ENCODE measurements around the gene DDX3X. TPM values are rescaled to one million over a fixed set of nuclear protein-coding genes. Genes with fewer than 3 reads are reported as not detected.
"Not testable (repeated sequence)": the region's sequence is repeated elsewhere in the genome, so short reads cannot be mapped to it uniquely, and the experiment has no call there.

The DDX3X gene
- total RNA-seq (2014; rRNA removed; shearing (Covaris generic)): 181 and 219 TPM in 2 replicates

DNA sequence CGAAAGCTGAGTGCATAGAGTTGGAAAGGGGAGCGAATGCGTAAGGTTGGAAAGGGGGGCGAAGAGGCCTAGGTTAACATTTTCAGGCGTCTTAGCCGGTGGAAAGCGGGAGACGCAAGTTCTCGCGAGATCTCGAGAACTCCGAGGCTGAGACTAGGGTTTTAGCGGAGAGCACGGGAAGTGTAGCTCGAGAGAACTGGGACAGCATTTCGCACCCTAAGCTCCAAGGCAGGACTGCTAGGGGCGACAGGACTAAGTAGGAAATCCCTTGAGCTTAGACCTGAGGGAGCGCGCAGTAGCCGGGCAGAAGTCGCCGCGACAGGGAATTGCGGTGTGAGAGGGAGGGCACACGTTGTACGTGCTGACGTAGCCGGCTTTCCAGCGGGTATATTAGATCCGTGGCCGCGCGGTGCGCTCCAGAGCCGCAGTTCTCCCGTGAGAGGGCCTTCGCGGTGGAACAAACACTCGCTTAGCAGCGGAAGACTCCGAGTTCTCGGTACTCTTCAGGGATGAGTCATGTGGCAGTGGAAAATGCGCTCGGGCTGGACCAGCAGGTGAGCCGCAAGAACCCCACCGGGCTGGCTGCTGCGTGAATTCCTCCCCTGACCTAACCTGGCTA lies at the start of gene DDX3X:
Gene DDX3X (plus strand): TSS at position 419 of the 619 bp plus-strand sequence. CDS start 91 bp downstream, at position 510.
- DNase-seq (ENCODE audit: low read depth): peak; percentile 84

DNA sequence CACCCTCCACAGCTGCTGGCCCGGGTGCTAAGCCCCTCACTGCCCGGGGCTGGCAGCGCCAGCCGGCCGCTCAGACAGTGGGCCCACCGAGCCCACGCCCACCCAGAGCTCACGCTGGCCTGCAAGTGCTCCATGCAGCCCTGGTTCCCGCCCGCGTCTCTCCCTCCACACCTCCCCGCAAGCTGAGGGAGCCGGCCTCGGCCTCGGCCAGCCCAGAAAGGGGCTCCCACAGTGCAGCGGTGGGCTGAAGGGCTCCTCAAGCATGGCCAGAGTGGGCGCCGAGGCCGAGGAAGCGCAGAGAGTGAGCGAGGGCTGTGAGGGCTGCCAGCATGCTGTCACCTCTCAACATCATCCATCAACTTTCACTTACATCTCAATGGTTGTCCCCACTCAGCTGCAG lies 48.0 kb upstream of the DDX3X start:
- DNase-seq (ENCODE audit: low read depth): not testable (repeated sequence)

DNA sequence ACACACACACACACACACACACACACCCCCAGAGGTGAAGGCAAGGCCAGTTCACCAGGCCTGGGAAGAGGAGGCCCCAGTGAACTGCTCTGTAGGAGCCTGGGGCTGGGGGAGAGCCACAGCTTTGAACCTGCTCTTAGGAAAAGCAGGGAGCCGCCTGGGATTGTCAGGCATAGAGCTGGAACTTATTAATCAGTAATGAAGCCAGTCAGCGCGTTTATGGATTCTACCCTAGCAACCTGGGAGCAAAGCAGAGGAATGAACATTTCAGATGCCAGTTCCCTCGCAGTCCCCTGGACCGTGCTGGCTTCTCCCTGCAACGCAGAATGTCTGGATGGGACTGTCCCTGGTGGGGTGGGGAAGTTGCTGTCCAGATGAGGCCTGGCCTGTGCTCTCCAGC lies 45.3 kb upstream of the DDX3X start:
- no peak for DNase-seq (ENCODE audit: low read depth)

DNA sequence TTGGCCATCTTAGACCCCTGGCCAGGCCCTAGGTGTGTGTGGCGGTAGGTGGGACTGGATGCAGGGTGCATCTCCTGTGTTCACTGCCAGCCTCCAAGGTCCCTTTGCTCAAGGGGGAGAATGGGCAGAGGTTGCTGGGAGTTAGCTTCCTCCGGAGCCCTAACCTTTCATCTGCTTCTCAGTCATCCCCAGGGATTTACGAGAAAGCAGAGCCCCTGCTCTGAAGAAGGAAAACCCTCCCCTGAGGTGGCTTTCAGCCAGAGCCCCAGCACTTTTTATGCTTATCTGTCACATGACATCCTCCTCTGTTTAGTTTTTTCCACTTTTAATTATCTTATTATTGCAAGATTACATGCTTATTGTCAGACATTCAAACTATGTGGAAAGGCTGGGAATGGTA lies 44.9 kb upstream of the DDX3X start:
- no peak for DNase-seq (ENCODE audit: low read depth)

DNA sequence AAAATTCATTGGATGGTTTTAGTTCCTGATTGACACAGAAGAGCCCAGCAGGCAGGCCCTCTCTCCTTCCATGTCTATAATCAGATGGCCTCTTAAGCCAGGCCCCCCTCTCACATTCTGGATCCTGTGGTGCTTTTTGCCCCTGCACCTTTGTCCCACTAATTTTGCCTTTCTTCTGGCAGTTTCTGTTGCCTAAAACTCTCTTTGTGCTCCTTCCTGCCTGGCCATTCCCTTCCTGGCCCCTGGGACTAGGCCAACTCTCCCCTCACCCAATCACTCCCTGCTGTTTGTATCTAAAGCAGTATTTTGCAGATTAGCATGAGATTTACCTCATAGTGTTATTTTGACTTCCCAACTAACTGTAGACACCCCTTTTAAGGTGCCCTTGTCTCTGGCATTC lies 42.7 kb upstream of the DDX3X start:
- DNase-seq (ENCODE audit: low read depth): no peak

DNA sequence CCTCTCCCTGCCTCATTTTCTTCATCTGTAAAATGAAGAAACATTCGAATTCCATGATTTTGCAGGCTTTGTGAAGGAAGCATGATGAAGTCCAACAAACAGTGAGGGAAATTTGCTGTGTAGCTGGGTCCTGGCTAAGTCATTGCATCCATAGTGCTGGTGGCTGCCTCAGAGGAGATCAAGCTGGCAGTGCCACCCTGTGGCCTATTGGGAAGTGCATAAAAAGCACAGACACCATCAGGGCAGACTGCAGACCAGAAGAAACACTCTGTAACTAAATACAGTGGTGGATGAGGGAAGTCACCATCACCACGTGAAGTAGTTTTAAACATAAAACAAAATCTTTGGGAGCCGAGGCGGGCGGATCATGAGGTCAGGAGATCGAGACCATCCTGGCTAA lies 40.7 kb upstream of the DDX3X start:
- DNase-seq (ENCODE audit: low read depth): no peak

DNA sequence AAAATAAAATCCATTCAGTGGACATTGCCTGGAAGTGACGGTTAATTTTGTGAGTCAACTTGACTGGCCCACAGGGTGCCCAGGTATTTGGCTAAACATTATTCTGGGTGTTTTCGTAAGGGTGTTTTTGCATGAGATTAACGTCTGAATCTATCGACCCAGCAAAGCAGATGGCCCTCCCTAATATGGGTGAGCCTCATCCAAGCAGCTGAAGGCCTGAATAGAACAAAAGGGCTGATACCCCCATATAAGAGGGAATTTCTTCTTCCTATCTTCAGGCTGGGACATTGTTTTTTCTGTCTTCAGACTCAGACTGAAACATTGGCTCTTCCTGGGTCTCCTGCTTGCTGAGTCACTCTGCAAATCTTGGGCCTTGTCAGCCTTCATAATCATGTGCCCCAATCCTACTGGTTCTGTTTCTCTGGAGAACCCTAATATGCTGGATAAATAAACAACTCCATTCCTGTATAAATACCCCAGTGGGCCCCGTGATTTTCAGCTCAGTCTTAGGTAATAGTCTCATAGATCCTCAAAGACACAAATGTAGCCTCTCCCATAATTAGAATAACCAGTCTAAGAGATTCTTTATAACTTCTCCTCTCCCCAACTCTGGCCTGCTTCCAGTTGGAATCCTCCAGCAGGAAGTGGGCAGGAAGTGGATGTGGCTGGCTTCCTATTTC lies 33.1 kb upstream of the DDX3X start:
- no peak for DNase-seq (ENCODE audit: low read depth)

DNA sequence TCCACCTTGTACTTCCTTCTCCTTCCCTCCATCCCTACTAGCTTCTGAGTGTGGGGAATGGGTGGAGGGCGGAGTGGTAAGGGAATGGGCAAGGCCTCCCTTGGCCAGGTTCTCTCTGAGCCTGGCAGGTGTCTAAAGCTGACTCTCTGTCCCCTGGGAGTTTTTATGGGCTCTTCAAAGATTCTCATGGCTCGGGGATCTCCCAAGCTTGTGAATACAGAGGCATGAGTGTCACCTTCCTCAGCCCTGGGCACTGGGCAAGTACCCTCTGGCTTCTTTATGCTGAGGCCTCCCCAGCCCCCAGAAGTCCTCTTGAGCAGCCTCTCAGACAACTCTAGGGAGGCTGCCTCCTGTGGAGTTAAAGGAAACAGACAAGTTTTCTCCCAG lies 32.5 kb upstream of the DDX3X start:
- no peak for DNase-seq (ENCODE audit: low read depth)

DNA sequence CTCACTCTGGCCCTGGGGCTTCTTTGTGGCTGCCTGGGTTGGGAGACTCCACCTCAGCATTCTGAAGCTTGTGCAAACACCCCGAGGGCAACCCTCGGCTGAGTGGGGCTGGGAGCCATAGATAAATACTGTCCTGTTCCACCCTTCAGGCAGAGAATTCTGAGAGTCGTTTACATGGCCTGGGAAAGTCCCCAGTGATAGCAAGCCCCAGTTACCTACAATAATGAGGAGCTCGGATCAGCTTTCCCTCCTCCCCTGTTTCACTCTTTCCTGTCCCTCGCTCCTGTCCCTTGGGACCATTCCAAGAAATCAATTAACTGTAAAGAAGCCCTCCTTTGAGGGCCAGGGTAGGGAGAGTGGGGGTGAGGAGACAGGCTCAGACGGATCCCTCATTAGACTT lies 31.6 kb upstream of the DDX3X start:
- peak; percentile 50 for DNase-seq (ENCODE audit: low read depth)

DNA sequence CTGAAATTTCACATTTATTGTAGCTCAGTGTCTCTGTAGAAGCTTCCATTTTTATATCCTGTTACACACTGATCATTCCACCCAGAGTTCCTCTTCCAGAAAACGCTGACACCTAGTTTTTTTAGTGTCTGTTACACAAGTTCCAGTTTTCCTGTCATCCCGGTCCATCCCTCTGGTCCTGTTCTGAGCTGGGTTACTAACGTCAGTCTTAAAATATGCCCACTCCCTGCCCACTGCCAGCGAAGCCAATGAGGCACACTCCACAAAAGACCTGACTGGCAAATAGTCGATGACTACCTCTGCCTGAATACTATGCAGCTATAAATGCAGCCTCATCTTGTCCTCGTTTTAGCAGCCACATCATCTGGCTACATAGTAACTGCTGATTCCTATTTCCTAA lies 30.9 kb upstream of the DDX3X start:
- no peak for DNase-seq (ENCODE audit: low read depth)

DNA sequence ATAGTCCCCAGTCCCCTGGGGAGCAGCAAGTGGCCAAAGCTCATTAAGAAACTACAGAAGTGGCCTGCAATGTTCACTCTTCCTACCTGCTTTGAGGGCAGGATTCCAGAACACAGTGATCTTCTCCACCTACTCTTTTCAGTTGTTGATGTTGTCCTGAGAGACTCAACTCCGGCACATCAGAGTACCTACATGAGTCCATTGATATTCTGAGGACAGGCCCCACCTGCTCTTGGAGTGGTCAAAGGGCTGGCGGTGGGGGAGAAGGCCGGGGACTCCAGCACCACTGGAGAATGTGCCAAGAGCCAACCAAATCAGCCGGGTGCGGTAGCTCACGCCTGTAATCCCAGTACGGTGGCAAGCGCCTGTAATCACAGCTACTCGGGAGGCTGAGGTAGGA lies 29.8 kb upstream of the DDX3X start:
- DNase-seq (ENCODE audit: low read depth): no peak

DNA sequence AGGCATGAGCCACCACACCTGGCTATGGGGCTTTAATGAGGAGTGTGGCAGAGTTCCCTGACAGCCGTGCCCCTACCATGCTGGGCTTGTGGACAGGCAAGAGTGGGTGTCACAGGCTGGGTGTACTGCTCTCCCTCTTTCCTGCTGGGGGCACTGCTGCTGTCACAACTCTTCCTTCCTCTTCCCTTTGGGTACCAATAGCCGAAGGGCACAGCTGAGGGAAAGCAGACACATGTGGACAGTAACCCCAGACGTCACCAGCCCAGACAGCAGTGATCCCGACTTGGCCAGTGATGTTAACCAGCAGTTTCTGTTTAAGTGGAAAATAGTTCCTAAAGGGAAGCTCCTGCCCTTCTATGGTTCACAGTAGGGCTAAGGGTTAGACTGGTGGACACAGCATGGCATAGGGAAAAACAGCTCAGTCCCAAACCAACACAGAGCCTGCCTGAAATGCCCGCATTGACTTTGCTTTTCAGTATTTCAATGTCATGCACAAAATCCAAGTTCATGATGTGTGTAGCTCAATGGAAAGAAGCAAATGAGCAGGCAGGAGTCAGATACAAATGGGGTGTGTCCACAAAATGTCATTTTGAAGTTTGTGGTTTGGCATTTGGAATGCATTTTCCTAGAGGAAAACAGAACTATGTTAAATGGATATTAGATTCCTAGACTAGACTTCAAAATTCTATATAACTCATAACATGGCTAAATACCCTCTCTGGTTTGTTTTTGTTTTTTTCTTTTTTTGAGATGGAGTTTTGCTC lies 24.9 kb upstream of the DDX3X start:
- no peak for DNase-seq (ENCODE audit: low read depth)

DNA sequence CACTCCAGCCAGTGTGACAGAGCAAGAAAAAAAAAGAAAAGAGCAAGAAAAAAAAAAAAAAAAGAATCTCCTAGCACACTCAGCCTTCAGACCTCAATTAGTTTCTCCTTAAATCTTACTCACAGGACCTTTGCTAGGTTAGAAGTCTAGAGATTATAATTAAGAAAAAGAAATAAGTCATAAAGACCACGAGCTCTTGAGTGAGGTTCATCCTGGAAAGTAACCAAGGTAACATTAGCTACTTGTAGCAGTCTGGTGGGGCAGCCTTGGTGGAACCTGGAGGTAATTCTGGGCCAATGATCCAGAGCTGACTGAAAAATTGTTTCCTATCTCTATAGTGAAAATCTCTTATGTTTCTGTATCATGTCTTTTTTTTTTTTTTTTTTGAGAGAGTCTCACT lies 21.2 kb upstream of the DDX3X start:
- DNase-seq (ENCODE audit: low read depth): no peak

DNA sequence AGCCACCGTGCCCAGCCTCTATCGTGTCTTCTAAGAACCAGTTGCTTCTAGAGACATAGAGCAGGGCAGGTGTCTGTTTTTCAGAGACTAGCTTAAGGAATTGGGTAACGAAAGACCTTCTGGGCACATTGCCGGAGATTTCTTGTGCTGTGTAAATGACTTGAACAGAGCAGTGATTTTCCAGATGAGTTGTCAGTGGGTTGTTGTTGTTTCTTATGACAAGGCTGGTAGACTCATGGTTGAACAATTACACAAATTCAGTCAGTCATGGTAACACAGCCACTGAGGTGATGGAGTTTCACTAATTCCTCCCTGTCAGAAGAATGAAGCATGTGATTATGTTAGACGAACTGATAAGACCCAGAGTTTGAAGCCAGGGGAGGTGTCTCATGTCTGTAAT lies 20.5 kb upstream of the DDX3X start:
- DNase-seq (ENCODE audit: low read depth): peak; percentile 64

DNA sequence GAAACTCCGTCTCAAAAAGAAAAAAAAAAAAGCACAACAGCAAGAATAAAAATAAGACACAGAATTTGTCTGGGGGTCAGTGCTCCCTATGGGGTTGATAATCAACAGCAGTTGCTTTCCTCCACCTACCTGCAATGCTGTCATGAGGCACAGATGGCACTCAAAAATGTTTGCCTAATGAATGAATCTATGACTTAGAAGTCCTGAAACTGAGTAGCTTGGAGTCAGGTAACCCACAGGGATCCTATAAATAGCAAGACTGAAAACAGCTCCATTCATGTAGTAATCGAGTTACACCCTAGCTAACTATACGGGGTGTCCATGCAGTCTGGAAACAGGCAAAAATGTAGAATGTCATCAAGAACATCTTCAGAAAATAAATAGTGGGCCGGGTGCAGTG lies 19.8 kb upstream of the DDX3X start:
- no peak for DNase-seq (ENCODE audit: low read depth)

DNA sequence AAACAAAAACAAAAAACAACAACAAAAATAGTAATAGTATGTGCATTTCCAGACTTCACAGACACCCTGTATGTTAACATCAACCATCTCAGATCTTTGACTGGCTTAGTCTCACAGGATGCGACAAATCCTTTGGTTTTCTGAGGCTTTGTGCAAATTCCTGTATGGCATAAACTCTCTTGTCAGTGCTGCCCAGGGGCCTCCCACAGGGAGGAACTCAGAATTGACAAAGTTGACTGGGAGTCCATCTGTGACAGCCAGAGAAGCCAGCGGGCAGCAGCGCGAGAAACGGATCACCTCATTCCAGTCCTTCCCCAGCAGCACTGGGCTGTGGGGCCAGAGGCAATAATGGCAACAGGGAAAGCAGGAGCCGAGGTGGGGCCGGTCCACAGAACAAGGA lies 19.1 kb upstream of the DDX3X start:
- DNase-seq (ENCODE audit: low read depth): no peak

DNA sequence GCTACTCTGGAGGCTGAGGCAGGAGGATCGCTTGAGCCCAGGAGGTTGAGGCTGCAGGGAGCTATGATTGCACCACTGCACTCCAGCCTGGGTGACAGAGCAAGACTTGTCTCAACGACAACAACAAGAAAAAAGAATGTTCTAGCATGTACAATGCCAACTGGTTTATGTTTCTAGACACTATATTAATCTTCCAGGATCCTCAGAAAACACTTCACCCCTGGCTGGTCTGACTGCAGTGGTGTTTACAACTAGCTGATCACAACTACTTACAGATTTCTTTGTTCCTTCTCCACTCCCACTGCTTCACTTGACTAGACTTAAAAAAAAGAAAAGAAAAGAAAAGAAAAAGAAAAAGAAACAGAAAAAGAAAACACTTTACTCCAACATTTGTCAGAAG lies 17.7 kb upstream of the DDX3X start:
- DNase-seq (ENCODE audit: low read depth): not testable (repeated sequence)

DNA sequence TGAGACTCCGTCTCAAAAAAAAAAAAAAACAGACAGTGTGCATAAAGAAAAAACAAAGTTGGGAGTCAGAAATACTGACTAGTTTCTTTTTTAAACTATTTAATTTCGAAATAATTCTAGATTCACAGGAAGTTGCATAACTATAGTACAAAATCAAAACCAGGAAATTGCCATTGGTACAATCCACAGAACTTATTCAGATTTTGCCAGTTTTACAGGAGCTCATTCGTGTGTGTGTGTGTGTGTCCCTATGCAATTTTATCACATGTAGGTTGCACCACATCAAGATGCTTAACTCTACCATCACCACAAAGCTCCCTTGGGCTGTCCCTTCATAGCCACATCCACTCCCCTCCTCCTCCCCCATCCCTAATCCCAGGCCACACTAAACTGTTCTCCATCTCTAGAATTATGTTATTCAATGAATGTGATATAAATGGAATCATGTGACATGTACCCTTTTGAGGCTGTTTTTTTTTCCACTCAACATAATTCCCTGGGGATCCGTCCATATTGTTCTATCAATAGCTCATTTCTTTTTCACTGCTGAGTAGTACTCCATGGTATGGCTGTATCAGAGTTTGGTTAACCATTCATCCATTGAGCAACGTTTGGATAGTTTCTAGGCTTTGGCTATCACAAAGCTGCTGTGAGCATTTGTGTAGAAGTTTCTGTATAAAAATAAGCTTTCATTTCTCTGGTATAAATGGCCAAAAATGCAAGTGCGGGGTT lies 16.3 kb upstream of the DDX3X start:
- no peak for DNase-seq (ENCODE audit: low read depth)

DNA sequence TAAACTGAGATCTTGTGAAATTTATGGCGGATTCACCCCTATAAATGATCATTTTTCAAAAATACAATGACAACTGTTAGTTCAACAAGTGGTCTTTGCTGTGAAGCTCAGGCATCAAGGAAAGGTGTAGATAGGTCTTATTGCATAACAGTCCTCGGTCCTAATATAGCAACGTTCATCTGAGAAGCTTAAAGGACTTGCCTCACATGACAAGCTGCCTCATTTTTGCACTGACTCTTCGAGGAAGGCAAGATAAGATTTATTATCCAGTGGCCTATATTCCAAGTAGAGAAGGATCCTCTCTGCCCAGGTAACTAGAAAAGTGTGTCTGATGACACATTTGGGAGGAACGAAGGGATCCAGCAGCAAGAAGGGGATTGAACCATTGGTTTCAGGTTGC lies 13.6 kb upstream of the DDX3X start:
- DNase-seq (ENCODE audit: low read depth): no peak

DNA sequence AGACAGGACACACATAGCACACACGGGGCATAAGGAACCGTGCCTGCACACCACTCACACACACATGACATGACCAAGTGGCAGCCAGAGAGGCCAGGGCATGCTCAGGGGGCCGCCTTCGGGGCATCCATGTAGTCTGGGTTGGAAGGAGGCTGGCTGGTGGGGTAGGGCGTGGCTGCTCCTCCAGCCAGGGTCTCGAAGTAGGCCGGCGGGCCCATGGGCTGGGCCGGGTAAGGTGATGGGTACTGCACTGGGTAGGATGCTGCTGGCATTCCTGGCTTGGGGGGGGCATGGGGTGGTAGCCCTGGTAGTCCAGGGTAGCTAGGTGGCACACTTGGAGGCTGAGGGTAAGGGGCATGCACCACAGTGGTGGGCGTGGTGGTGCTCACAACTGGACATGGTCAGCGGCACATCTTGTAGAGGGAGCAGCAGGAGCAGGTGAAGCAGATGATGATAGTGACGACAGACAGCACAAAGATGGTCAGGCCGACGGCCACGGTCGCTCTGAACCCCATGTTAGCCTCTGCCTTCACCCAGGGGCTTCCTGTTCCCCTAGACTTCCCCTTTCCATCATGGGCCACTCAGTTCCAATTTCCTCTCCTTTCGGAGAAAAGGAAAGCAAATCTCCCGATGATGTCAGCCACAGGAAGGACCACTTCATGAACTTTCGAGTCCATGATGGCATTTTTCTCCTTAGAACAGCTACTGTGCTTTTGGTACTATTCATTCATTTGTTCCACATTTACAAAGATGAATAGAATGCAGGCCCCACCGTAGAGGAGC lies 10.9 kb upstream of the DDX3X start:
- no peak for DNase-seq (ENCODE audit: low read depth)

DNA sequence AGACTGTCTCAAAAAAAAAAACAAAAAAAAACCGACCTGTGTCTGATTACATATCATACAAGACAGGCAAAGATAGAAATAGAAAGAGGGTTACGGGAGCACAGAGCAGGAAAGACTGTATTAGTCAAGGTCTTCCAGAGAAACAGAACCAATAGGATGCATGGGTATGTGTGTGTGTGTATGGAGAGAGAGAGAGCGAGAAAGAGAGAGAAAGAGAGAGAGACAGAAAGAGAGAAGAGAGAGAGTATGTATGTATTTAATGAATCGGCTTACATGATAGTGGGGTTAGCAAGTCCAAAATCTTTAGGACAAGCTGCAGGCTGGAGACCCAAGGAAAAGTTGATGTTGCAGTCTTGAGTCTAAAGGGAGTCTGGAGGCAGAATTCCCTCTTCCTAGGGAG lies 7.5 kb upstream of the DDX3X start:
- DNase-seq (ENCODE audit: low read depth): no peak

DNA sequence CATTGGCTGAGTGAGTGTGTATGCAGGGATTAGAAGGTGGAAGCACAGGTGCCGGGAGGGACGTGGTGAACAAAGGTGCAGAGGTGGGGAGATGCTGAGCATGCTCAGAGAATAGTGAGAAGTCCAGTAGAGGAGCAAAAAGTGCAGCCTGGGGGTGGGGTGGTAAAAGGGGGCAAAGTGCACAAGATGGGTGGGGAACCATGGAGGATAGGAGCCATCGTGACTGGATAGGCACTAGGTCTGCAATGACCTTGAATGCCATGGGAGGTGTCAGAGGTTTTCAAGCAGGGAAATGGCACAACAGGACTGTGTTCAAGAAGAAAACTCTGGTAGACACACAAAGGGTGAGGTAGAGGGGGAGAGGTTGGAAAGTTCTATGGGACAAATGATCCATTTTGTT lies 6.6 kb upstream of the DDX3X start:
- no peak for DNase-seq (ENCODE audit: low read depth)

Data from Daoy (cell line).